Ascending aorta (tissue), 2 donors: ENCODE measurements around the gene WDR77. TPM values are rescaled to one million over a fixed set of nuclear protein-coding genes. Genes with fewer than 3 reads are reported as not detected.

Experiments
- DNase-seq, 2 donors: peaks; one replicate each; pipeline ENCODE4 v3.0.0-alpha.2; 2019; ENCODE audit warnings: low spot score in 2 of 2
- H3K27ac ChIP-seq, 2 donors: fragments of 200-600 bp; sonication (generic); one replicate each; pipeline ENCODE4 v1.5.1; 2016 to 2017; ENCODE audit warnings: mild to moderate bottlenecking in 1 of 2
- H3K27me3 ChIP-seq: fragments of 200-600 bp; sonication (generic); one replicate; pipeline ENCODE4 v1.5.1; 2017
- H3K36me3 ChIP-seq, 2 donors: fragments of 200-600 bp; sonication (generic); one replicate each; pipeline ENCODE4 v1.5.1; 2016
- H3K4me1 ChIP-seq, 2 donors: fragments of 200-600 bp; sonication (generic); one replicate each; pipeline ENCODE4 v1.5.1; 2016 to 2017; ENCODE audit warnings: mild to moderate bottlenecking in 1 of 2
- H3K4me3 ChIP-seq, 2 donors: fragments of 200-600 bp; sonication (generic); one replicate each; pipeline ENCODE4 v1.5.1; 2016 to 2017; ENCODE audit warnings: mild to moderate bottlenecking in 1 of 2
- H3K9me3 ChIP-seq, 2 donors: fragments of 200-600 bp; sonication (generic); one replicate each; pipeline ENCODE4 v1.5.1; 2016
- CTCF ChIP-seq, 3 experiments: fragments of 200-600 bp in 2 of 3; fragments of 450-650 bp in 1 of 3; sonication (generic) in 2 of 3; IDR thresholded peaks; one replicate each; pipeline ENCODE4 v1.5.1; 2016 to 2019; ENCODE audit warnings: antibody characterized with exemption in 3 of 3, mild to moderate bottlenecking in 1 of 3, moderate library complexity in 1 of 3
- intact Hi-C: fragments of 100-400 bp; cut with DNase I; formaldehyde crosslinking; loops from one replicate; pipeline ENCODE4 v1.15.1; 2023
- total RNA-seq: library from RNA; depleted of rRNA; stranded (reverse); fragments of >200 nt; gene quantifications from one replicate; pipeline ENCODE4 v1.1.0, GENCODE V29; 2016

WDR77 gene
- total RNA-seq, 1 donor from 2014 or later = 31.2 TPM

- Histone ChIP-seq H3K9me3 (no peaks in the 10 kb centered on the region), H3K36me3 (peaks cover 0 to 8% of the 10 kb centered on the region in 2 donors), H3K27me3 (no peaks in the 10 kb centered on the region), H3K27ac (no peak overlapping the region), H3K4me1 (peaks cover 0 to 5% of the 10 kb centered on the region in 2 donors), H3K4me3 (no peak overlapping the region)
- DNase-seq = no peak
- TF ChIP-seq CTCF (IDR thresholded peaks at IDR 0.05) = no peak
- intact Hi-C loops = no loop called here
Observed at GRCh38 chr1:111476214-111476613, 27.2 kb upstream of the WDR77 start.

GRCh38 chr1:111475701-111476100, 26.6 kb upstream of the WDR77 start:
- DNase-seq = no peak
- Histone ChIP-seq H3K4me1 (peaks cover 0 to 5% of the 10 kb centered on the region in 2 donors), H3K4me3 (no peak overlapping the region), H3K27me3 (no peaks in the 10 kb centered on the region), H3K27ac (no peak overlapping the region), H3K36me3 (peaks cover 0 to 11% of the 10 kb centered on the region in 2 donors), H3K9me3 (no peaks in the 10 kb centered on the region)
- intact Hi-C loops = no loop called here
- TF ChIP-seq CTCF (IDR thresholded peaks at IDR 0.05) = no peak

- no peaks in the 10 kb centered on the region for H3K9me3 ChIP-seq
- peaks cover 5 to 11% of the 10 kb centered on the region in 2 donors for H3K36me3 ChIP-seq
- intact Hi-C loops = no loop called here
- H3K4me3 ChIP-seq = peak overlapping the region in 1 of 2 donors; percentile 47
- peaks cover 0 to 5% of the 10 kb centered on the region in 2 donors for H3K4me1 ChIP-seq
- peak overlapping the region; percentile 57 to 65 for H3K27ac ChIP-seq
- TF ChIP-seq CTCF (IDR thresholded peaks at IDR 0.05) = no peak
- H3K27me3 ChIP-seq = no peaks in the 10 kb centered on the region
- DNase-seq = no peak
Observed at GRCh38 chr1:111474521-111474920, 25.5 kb upstream of the WDR77 start.

- peak overlapping the region in 1 of 2 donors; percentile 47 for H3K4me3 ChIP-seq
Observed at GRCh38 chr1:111474106-111474505, 25.1 kb upstream of the WDR77 start.

GRCh38 chr1:111471538-111471937, 22.5 kb upstream of the WDR77 start:
- no peak for TF ChIP-seq CTCF (IDR thresholded peaks at IDR 0.05)
- no peak for DNase-seq
- Histone ChIP-seq H3K9me3 (no peaks in the 10 kb centered on the region), H3K27ac (peak overlapping the region in 1 of 2 donors; percentile 31), H3K4me1 (peaks cover 0 to 5% of the 10 kb centered on the region in 2 donors), H3K4me3 (no peak overlapping the region), H3K36me3 (peaks cover 14 to 34% of the 10 kb centered on the region in 2 donors), H3K27me3 (no peaks in the 10 kb centered on the region)
- intact Hi-C loops = no loop called here

More at GRCh38 chr1:111474106-111474505, 25.1 kb upstream of the WDR77 start:
- DNase-seq = no peak
- Histone ChIP-seq H3K27me3 (no peaks in the 10 kb centered on the region), H3K27ac (peak overlapping the region; percentile 57 to 65), H3K36me3 (peaks cover 9 to 12% of the 10 kb centered on the region in 2 donors), H3K4me1 (peaks cover 0 to 5% of the 10 kb centered on the region in 2 donors), H3K9me3 (no peaks in the 10 kb centered on the region)
- no peak for TF ChIP-seq CTCF (IDR thresholded peaks at IDR 0.05)
- intact Hi-C loops = no loop called here

- H3K4me1 ChIP-seq = peaks cover 0 to 5% of the 10 kb centered on the region in 2 donors
- peak overlapping the region in 1 of 2 donors; percentile 23 for H3K27ac ChIP-seq
- intact Hi-C loops = no loop called here
- no peaks in the 10 kb centered on the region for H3K27me3 ChIP-seq
- no peak for TF ChIP-seq CTCF (IDR thresholded peaks at IDR 0.05)
- DNase-seq = peak; percentile 60 to 76
- no peak overlapping the region for H3K4me3 ChIP-seq
- H3K9me3 ChIP-seq = no peaks in the 10 kb centered on the region
- H3K36me3 ChIP-seq = peaks cover 14 to 34% of the 10 kb centered on the region in 2 donors
Observed at GRCh38 chr1:111471012-111471411, 22.0 kb upstream of the WDR77 start.
